Spleen (tissue), 7 donors: ENCODE results near the gene CCL11.

ENCODE experiments used
- CTCF ChIP-seq, 11 experiments: fragments of 200-600 bp in 7 of 11; fragments of 450-650 bp in 4 of 11; sonication (generic) in 4 of 11; IDR thresholded peaks in 8 of 11; conservative IDR thresholded peaks in 3 of 11; 1 replicate in 7 of 11; 2 replicates in 4 of 11; pipeline versions ENCODE4 v1.4.0 to v1.8.0; 2016 to 2021; ENCODE audit warnings: antibody characterized with exemption in 11 of 11, inconsistent platforms in 4 of 11, mild to moderate bottlenecking in 1 of 11
- POLR2A ChIP-seq, 3 donors: fragments of 450-650 bp; IDR thresholded peaks; one replicate each; pipeline ENCODE4 v1.5.1; 2017; ENCODE audit warnings: antibody characterized with exemption in 3 of 3, mild to moderate bottlenecking in 1 of 3
- POLR2AphosphoS5 ChIP-seq, 3 donors: sonication (generic); formaldehyde crosslinking; IDR thresholded peaks; one replicate each; pipeline ENCODE4 v1.5.1; 2017; ENCODE audit warnings: antibody characterized with exemption in 3 of 3
- donor health status: DM: no; HTN: no; CAD: no; lungs with moderate emphysema.
- donor health status: DM: no; HTN: no; CAD: no.
- donor health status: DM: no; HTN: no; CAD: no.

DNA sequence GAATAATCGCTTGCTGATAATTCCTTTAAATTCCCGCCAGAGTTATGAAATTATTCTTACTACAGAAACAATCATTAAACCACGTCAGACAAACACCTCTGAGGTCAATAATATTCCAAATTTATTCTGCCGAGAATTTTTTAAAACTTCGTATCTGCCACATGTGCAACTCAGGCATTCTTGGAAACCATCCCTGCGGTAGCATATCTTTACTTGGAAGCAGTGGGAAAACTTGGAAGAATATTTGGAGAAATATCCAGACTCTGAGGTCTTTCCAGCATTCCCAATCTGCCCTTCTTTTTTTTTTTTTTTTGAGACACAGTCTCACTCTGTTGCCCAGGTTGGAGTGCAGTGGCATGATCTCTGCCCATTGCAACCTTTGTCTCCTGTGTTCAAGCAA is 2.0 kb upstream of the CCL11 start:
- TF ChIP-seq POLR2A (IDR thresholded peaks at IDR 0.05) (no peak), CTCF (IDR thresholded peaks at IDR 0.05 in 8 of 11, conservative IDR thresholded peaks at IDR 0.05 in 3 of 11) (no peak), POLR2AphosphoS5 (IDR thresholded peaks at IDR 0.05) (no peak)
